SK-N-SH treated with all-trans-retinoic acid at 6 μM for 48 hours (cell line): ENCODE results near the gene NME3.

Source experiments
- ATAC-seq: fragments of 200-7000 bp; cut with Tn5 transposase; 3 replicates; pipeline ENCODE4 v1.9.1; 2020; ENCODE audit warnings: mild to moderate bottlenecking, moderate library complexity
- ARNTL ChIP-seq: fragments of 450-650 bp; formaldehyde crosslinking; IDR thresholded peaks from 2 replicates; pipeline ENCODE4 v1.5.0; 2020; ENCODE audit warnings: low read depth, mild to moderate bottlenecking, moderate library complexity, borderline replicate concordance
- BACH2 ChIP-seq: fragments of 250-450 bp; sonication (Bioruptor Pico); IDR thresholded peaks from 2 replicates; pipeline ENCODE4 v1.9.0; 2021; ENCODE audit warnings: mild to moderate bottlenecking, borderline replicate concordance
- CSDC2 ChIP-seq: fragments of 250-450 bp; sonication (Bioruptor Pico); IDR thresholded peaks from 2 replicates; pipeline ENCODE4 v1.5.0; 2020; ENCODE audit warnings: mild to moderate bottlenecking, moderate library complexity
- CSRNP3 ChIP-seq: fragments of 250-450 bp; sonication (Bioruptor Pico); IDR thresholded peaks from 2 replicates; pipeline ENCODE4 v1.5.1; 2021; ENCODE audit warnings: mild to moderate bottlenecking, moderate library complexity
- ESRRG ChIP-seq: fragments of 250-450 bp; sonication (Bioruptor Pico); IDR thresholded peaks from 2 replicates; pipeline ENCODE4 v1.6.1; 2021; ENCODE audit warnings: mild to moderate bottlenecking
- GLIS3 ChIP-seq: fragments of 250-450 bp; sonication (Bioruptor Pico); IDR thresholded peaks from 2 replicates; pipeline ENCODE4 v1.5.0; 2020; ENCODE audit warnings: mild to moderate bottlenecking, moderate library complexity
- OSR1 ChIP-seq: fragments of 250-450 bp; sonication (Bioruptor Pico); IDR thresholded peaks from 2 replicates; pipeline ENCODE4 v1.8.0; 2022; ENCODE audit warnings: moderate library complexity, mild to moderate bottlenecking, inconsistent platforms
- PATZ1 ChIP-seq: fragments of 250-450 bp; sonication (Bioruptor Pico); IDR thresholded peaks from 2 replicates; pipeline ENCODE4 v1.8.0; 2020; ENCODE audit warnings: mild to moderate bottlenecking, moderate library complexity, borderline replicate concordance
- POU6F1 ChIP-seq: fragments of 250-450 bp; sonication (Bioruptor Pico); IDR thresholded peaks from 2 replicates; pipeline ENCODE4 v1.8.0; 2021; ENCODE audit warnings: low read depth, mild to moderate bottlenecking, moderate library complexity, borderline replicate concordance
- PPARA ChIP-seq: fragments of 250-450 bp; sonication (Bioruptor Pico); IDR thresholded peaks from 2 replicates; pipeline ENCODE4 v1.5.0; 2020; ENCODE audit warnings: mild to moderate bottlenecking, borderline replicate concordance
- RARB ChIP-seq: fragments of 250-450 bp; sonication (Bioruptor Pico); IDR thresholded peaks from 2 replicates; pipeline ENCODE4 v1.8.0; 2021; ENCODE audit warnings: mild to moderate bottlenecking, moderate library complexity
- SNAI2 ChIP-seq: fragments of 250-450 bp; sonication (Bioruptor Pico); IDR thresholded peaks from 2 replicates; pipeline ENCODE4 v1.5.0; 2020; ENCODE audit warnings: mild to moderate bottlenecking, moderate library complexity
- TCF4 ChIP-seq: fragments of 250-450 bp; sonication (Bioruptor Pico); IDR thresholded peaks from 2 replicates; pipeline ENCODE4 v1.8.0; 2021; ENCODE audit warnings: mild to moderate bottlenecking, moderate library complexity, borderline replicate concordance
- TOX ChIP-seq: fragments of 250-450 bp; sonication (Bioruptor Pico); IDR thresholded peaks from 2 replicates; pipeline ENCODE4 v1.8.0; 2021; ENCODE audit warnings: mild to moderate bottlenecking, moderate library complexity, borderline replicate concordance
- TSHZ2 ChIP-seq: fragments of 250-450 bp; sonication (Bioruptor Pico); IDR thresholded peaks from 2 replicates; pipeline ENCODE4 v1.5.0; 2020; ENCODE audit warnings: mild to moderate bottlenecking, moderate library complexity
- ZC3H10 ChIP-seq: fragments of 250-450 bp; sonication (Bioruptor Pico); IDR thresholded peaks from 2 replicates; pipeline ENCODE4 v1.5.1; 2021; ENCODE audit warnings: mild to moderate bottlenecking, moderate library complexity
- ZFP3 ChIP-seq: fragments of 250-450 bp; sonication (Bioruptor Pico); IDR thresholded peaks from 2 replicates; pipeline ENCODE4 v1.5.0; 2020; ENCODE audit warnings: mild to moderate bottlenecking, moderate library complexity
- ZFP30 ChIP-seq: fragments of 450-650 bp; formaldehyde crosslinking; IDR thresholded peaks from 2 replicates; pipeline ENCODE4 v1.5.0; 2022; ENCODE audit warnings: mild to moderate bottlenecking, moderate library complexity
- ZNF565 ChIP-seq: fragments of 450-650 bp; formaldehyde crosslinking; conservative IDR thresholded peaks from 2 replicates; pipeline ENCODE4 v1.5.0; 2020; ENCODE audit warnings: low read depth, mild to moderate bottlenecking, moderate library complexity
- ZNF8 ChIP-seq: fragments of 450-650 bp; formaldehyde crosslinking; IDR thresholded peaks from 2 replicates; pipeline ENCODE4 v1.5.0; 2020; ENCODE audit warnings: mild to moderate bottlenecking, moderate library complexity

Gene NME3

GRCh38 chr16:1819611-1820010, 48.3 kb upstream of the NME3 start:
- ATAC-seq = no peak
- TF ChIP-seq BACH2 (no peak), ZNF565 (no peak), TOX (CRISPR knock-in tag) (no peak), ARNTL (CRISPR knock-in tag) (no peak), POU6F1 (CRISPR knock-in tag) (no peak), TCF4 (CRISPR knock-in tag) (no peak), PPARA (CRISPR knock-in tag) (no peak), CSDC2 (no peak), ZNF8 (CRISPR knock-in tag) (no peak), ZFP30 (CRISPR knock-in tag) (no peak), OSR1 (CRISPR knock-in tag) (no peak), RARB (no peak), ZC3H10 (no peak), SNAI2 (no peak), CSRNP3 (CRISPR knock-in tag) (no peak), PATZ1 (CRISPR knock-in tag) (no peak)

- TF ChIP-seq ZNF8 (CRISPR knock-in tag) (no peak), TCF4 (CRISPR knock-in tag) (no peak), ZNF565 (no peak)
- no peak for ATAC-seq
Observed at GRCh38 chr16:1818873-1819525, 47.7 kb upstream of the NME3 start.

- no peak for TF ChIP-seq ESRRG (CRISPR knock-in tag)
- TF ChIP-seq SNAI2 = no peak
- TF ChIP-seq CSRNP3 (CRISPR knock-in tag) = no peak
- no peak for TF ChIP-seq PATZ1 (CRISPR knock-in tag)
- no peak for TF ChIP-seq POU6F1 (CRISPR knock-in tag)
- TF ChIP-seq ZFP3 (CRISPR knock-in tag) = no peak
- TF ChIP-seq ZFP30 (CRISPR knock-in tag) = no peak
- TF ChIP-seq CSDC2 = no peak
- no peak for TF ChIP-seq TSHZ2 (CRISPR knock-in tag)
- no peak for TF ChIP-seq TCF4 (CRISPR knock-in tag)
- no peak for TF ChIP-seq PPARA (CRISPR knock-in tag)
- TF ChIP-seq GLIS3 (CRISPR knock-in tag) = no peak
- no peak for ATAC-seq
Observed at GRCh38 chr16:1818204-1818872, 47.0 kb upstream of the NME3 start.
